GM13976 (cell line): ENCODE measurements around the gene FECH.

Source experiments
- DNase-seq: peaks from one replicate; pipeline ENCODE4 v3.0.0; 2012; ENCODE audit warnings: low spot score
- in situ Hi-C: fragments of 300-500 bp; cut with MboI; formaldehyde crosslinking; loops from one replicate; pipeline ENCODE4 v1.12.0; 2022; ENCODE audit warnings: low sequenced_read_pairs, mixed read lengths, inconsistent platforms; ENCODE audit not compliant: unreplicated experiment
- TF ChIP-seq, protein P1 (sequence below): IDR thresholded peaks from 2 replicates; pipeline ENCODE4 v1.5.1; 2012; ENCODE audit warnings: borderline replicate concordance, mild to moderate bottlenecking; ENCODE audit not compliant: insufficient read depth; ENCODE audit errors: extremely low read depth, missing control alignments, control extremely low read depth

The FECH gene

DNA sequence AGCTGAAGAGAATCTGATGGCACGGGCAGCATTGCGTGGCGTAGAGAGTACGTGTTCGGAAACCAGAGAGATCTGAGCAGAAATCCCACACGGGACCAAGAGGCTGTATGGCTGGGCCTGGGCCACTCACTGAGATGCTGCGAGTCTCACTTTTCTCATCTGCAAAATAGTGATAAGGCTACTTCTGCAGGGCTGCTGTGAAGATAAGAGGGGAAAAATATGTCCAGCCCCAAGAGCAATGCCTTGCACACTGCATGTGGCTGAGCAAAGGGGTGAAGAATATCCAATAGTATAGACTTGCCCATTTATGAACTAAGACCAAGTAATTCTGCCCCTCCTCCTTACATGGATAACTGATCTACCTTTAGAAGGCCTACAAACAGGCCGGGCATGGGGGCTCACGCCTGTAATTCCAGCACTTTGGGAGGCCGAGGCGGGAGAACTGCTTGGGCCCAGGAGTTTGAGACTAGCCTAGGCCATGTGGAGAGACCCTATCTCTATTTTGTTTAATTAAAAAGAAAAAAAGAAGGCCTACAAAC lies 3.1 kb downstream of the FECH start:
- in situ Hi-C loops, result no loop called here
- TF ChIP-seq, protein P1, sequence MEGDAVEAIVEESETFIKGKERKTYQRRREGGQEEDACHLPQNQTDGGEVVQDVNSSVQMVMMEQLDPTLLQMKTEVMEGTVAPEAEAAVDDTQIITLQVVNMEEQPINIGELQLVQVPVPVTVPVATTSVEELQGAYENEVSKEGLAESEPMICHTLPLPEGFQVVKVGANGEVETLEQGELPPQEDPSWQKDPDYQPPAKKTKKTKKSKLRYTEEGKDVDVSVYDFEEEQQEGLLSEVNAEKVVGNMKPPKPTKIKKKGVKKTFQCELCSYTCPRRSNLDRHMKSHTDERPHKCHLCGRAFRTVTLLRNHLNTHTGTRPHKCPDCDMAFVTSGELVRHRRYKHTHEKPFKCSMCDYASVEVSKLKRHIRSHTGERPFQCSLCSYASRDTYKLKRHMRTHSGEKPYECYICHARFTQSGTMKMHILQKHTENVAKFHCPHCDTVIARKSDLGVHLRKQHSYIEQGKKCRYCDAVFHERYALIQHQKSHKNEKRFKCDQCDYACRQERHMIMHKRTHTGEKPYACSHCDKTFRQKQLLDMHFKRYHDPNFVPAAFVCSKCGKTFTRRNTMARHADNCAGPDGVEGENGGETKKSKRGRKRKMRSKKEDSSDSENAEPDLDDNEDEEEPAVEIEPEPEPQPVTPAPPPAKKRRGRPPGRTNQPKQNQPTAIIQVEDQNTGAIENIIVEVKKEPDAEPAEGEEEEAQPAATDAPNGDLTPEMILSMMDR, result no peak
- no peak for DNase-seq

DNA sequence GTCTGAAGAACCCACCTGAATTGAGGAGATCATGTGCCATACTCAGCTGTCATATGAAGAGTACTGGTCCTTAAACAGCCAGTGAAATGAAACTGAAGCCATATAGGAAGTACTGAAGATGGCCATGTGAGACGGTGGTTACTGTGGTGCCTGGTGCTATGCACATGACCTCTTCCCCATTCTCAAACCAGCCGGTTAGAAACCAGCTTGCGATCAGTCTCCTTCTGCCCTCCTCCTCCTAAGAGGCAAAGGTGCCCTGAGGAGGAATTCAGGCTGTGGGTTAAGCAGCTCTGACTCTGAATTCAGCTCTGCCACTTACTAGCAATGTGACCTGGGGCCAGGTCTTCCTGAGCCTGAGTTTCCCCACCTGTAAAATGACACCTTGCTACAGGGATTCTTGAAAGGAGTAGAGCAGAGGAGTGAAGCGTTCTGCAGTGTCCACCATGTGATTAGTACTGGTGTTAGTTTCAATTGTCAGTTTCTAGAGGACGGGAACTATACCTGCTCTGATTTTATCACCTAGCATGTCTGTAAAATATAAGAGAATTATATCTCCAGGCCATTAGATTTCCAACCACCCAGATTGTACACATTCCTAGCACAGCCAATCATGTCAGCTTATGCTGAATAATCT lies 5.1 kb downstream of the FECH start:
- peak; percentile 50 for DNase-seq
- in situ Hi-C loops, result no loop called here
- TF ChIP-seq, protein P1, result no peak

DNA sequence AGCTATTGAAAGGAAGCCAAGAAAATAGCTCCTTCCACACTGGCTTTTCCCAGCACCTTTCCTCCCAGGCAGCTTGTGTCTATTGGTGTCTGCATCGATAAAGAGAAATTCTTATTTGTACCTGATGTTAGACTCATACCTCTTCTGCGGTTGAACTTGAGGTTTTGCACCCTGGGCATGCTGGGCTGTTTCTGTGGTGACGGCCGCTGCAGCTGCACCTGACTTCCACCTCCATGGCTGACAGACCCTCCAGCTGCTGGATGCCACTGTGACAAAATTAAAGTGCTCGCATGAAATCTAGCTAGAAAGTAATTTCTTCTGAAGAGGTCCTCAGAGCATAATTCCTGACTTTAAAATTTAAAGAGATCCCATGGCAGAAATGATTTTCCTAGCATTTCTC lies 6.6 kb downstream of the FECH start:
- TF ChIP-seq, protein P1, result no peak
- in situ Hi-C loops, result no loop called here
- DNase-seq, result no peak

DNA sequence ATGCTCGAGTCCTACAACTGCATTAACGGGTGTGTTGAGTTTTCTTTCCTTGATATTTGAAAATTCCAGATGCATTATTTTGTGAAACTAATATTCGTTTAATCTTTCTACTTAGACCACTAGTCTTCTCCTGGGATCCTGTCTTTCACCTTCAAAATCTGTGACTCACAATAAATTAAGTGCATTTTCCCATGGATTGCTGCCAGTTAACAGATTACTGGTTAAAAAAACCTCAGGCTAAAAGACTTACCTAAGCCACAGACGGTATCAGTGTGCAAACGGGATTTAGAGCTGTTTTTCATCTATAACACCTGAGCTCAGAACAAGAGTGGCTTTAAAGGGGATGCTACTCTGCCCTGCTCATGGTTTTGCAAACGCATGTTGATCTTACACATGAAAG lies 10.2 kb downstream of the FECH start:
- DNase-seq, result no peak
- TF ChIP-seq, protein P1, result no peak
- in situ Hi-C loops, result no loop called here

DNA sequence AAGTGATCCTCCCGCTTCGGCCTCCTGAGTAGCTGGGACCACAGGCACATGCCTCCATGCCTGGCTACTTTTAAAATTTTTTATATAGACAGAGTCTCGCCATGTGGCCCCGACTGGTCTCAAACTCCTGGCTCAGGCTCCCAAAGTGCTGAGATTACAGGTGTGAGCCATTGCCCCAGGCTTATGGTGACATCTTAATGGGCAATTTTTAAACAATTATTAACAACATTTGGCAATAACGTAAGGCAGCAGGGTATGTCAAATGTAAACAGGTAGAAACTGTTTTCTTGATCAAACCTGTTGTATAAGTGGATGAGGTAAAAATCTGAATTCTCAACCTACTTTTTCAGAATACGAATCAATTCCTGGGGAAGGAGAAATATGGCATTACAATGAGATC lies 11.0 kb downstream of the FECH start:
- TF ChIP-seq, protein P1, result no peak
- in situ Hi-C loops, result no loop called here
- DNase-seq, result no peak

DNA sequence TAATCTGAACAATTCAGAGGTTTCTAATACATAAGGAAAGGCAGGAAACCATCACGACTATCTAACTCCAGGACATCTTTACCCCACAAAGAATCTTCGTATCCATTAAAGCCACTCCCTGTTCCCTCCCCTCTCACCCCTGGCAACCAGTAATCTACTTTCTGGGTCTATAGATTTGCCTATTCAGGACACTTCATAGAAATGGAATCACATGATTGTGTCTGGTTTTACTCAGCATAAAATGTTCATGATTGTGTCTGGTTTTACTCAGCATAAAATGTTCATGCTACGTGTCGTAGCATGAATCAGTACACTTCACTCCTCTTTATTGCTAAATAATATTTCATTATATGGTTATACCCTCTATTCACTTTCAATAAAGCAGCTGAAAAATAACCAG lies 11.6 kb downstream of the FECH start:
- TF ChIP-seq, protein P1, result no peak
- no peak for DNase-seq
- in situ Hi-C loops, result no loop called here
